PC-3 (cell line): ENCODE measurements around the gene GALNT18.

ENCODE experiments used
- EZH2phosphoT487 ChIP-seq: fragments of 300-600 bp; sonication (generic); IDR thresholded peaks from 2 replicates; pipeline ENCODE4 v1.6.1; 2018; ENCODE audit warnings: mild to moderate bottlenecking, antibody characterized with exemption, low read length, borderline replicate concordance
- TF ChIP-seq, protein P1 (sequence below): fragments of 300-600 bp; sonication (generic); conservative IDR thresholded peaks from 2 replicates; pipeline ENCODE4 v1.5.1; 2017; ENCODE audit warnings: antibody characterized with exemption, low read depth, mild to moderate bottlenecking, low read length

DNA sequence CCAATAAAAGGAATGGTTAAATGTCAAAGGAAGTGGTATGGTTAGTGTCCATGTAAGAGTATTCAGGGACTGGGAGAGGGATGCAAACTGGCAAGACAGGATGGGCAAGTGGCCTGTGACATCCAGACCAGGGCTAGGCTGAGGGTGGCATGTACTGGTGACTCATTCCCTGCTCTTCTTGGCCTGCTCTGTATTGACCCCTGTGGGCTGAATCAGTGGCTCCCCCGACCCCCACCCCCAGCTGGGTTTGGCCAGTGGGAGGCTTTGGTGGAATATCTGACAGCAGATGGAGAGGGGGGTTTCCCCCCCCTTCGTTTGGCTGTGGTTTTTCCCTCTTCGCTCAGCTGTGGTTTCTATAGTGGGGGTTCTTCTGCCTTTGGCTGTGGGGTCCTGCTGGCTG lies 356.5 kb downstream of the GALNT18 start:
- TF ChIP-seq, protein P1, sequence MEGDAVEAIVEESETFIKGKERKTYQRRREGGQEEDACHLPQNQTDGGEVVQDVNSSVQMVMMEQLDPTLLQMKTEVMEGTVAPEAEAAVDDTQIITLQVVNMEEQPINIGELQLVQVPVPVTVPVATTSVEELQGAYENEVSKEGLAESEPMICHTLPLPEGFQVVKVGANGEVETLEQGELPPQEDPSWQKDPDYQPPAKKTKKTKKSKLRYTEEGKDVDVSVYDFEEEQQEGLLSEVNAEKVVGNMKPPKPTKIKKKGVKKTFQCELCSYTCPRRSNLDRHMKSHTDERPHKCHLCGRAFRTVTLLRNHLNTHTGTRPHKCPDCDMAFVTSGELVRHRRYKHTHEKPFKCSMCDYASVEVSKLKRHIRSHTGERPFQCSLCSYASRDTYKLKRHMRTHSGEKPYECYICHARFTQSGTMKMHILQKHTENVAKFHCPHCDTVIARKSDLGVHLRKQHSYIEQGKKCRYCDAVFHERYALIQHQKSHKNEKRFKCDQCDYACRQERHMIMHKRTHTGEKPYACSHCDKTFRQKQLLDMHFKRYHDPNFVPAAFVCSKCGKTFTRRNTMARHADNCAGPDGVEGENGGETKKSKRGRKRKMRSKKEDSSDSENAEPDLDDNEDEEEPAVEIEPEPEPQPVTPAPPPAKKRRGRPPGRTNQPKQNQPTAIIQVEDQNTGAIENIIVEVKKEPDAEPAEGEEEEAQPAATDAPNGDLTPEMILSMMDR = no peak
- no peak for TF ChIP-seq EZH2phosphoT487
